Measurements from ENCODE around the gene TUT7. TPM values are rescaled to one million over a fixed set of nuclear protein-coding genes. Genes with fewer than 3 reads are reported as not detected.

TUT7 gene
- total and polyA plus RNA-seq, 10 of the 15 experiments (the other 5 are each of a cell fraction or from before 2014, with no cell fraction given), result 10.0 to 49.8 (median 30.4) TPM

- no peak for FAIRE-seq
- ChIA-PET RAD21 (ENCODE audit: unreplicated experiment) (interaction anchor here (1.0 kb wide), 1 partner anchor 40 kb away, joined by 5 read pairs; no protein-coding TSS in a partner anchor), SMC1A (ENCODE audit: uncharacterized antibody, unreplicated experiment) (interaction anchor here (1.1 kb wide), 1 partner anchor 40 kb away, joined by 5 read pairs; no protein-coding TSS in a partner anchor), CTCF (interaction anchor here (3.4 kb wide), 1 partner anchor 40 kb away, joined by 24 read pairs; no protein-coding TSS in a partner anchor), POLR2A (no interaction called here)
- H3K79me2 ChIP-seq (ENCODE audit: control insufficient read depth, insufficient read depth, low read length), result no peaks in the 10 kb centered on the region
- no peaks in the 10 kb centered on the region for H4K20me1 ChIP-seq (ENCODE audit: control insufficient read depth, insufficient read depth)
- in situ Hi-C loops (cut with MboI) (no loop called here), intact Hi-C loops (cut with micrococcal nuclease; ENCODE audit: unreplicated experiment) (loop anchor here (10.0 kb wide), 1 partner anchor 207 kb away; no protein-coding TSS in a partner anchor)
- no peaks in the 10 kb centered on the region for H3K36me3 ChIP-seq (ENCODE audit: control insufficient read depth in 2 of 2, insufficient read depth in 2 of 2, low read length in 1 of 2)
- no peak overlapping the region for H3K9ac ChIP-seq (ENCODE audit: control insufficient read depth, insufficient read depth, low read length)
- no peak for DNase-seq (ENCODE audit: low read depth, low spot score)
- no peaks in the 10 kb centered on the region for H3K27me3 ChIP-seq (replicated peaks in 1 of 2; ENCODE audit: control insufficient read depth in 2 of 2, insufficient read depth in 2 of 2, low read length in 1 of 2)
- no peak overlapping the region for H3K4me2 ChIP-seq (ENCODE audit: control insufficient read depth, insufficient read depth)
- H2AFZ ChIP-seq (ENCODE audit: control insufficient read depth, low read depth, low read length), result no peak overlapping the region
- no peak overlapping the region for H3K27ac ChIP-seq (ENCODE audit: control insufficient read depth, insufficient read depth)
- no peak overlapping the region for H3K4me3 ChIP-seq
- H3K4me1 ChIP-seq (ENCODE audit: control insufficient read depth, insufficient read depth, low read length), result no peaks in the 10 kb centered on the region
- BruUV-seq (replicated peaks), result no TSS peak
- ATAC-seq, result no peak
- 44% methylated on average over 2 of the region's 2 CpGs for WGBS (ENCODE audit: insufficient coverage, insufficient replicate concordance, low lambda C conversion rate, missing lambda C conversion rate)
- H3K9me3 ChIP-seq (replicated peaks; ENCODE audit: control insufficient read depth, insufficient read depth, low read length), result no peaks in the 10 kb centered on the region
- TF ChIP-seq FOXK2 (IDR thresholded peaks at IDR 0.05) (no peak), SIN3A (IDR thresholded peaks at IDR 0.05; ENCODE audit: low read depth, low read length) (no peak), YY1 (IDR thresholded peaks at IDR 0.05; ENCODE audit: low read depth, low read length) (no peak), MXI1 (IDR thresholded peaks at IDR 0.05; ENCODE audit: low read depth, low read length) (no peak), POLR2A (IDR thresholded peaks at IDR 0.05; ENCODE audit: low read depth, low read length) (no peak), ZBED1 (IDR thresholded peaks at IDR 0.05; ENCODE audit: borderline replicate concordance) (no peak), BRCA1 (IDR thresholded peaks at IDR 0.05; ENCODE audit: low read depth, low read length) (no peak), CBX3 (IDR thresholded peaks at IDR 0.05; ENCODE audit: borderline replicate concordance, low read depth) (no peak), RUNX3 (IDR thresholded peaks at IDR 0.05; ENCODE audit: low read length) (no peak), HDGF (IDR thresholded peaks at IDR 0.05) (no peak), E4F1 (IDR thresholded peaks at IDR 0.05; ENCODE audit: borderline replicate concordance, partially characterized antibody) (no peak), RAD21 (IDR thresholded peaks at IDR 0.05; ENCODE audit: insufficient read depth, low read depth, low read length) (no peak), DPF2 (IDR thresholded peaks at IDR 0.05) (no peak), ZNF592 (IDR thresholded peaks at IDR 0.05) (no peak), TCF3 (IDR thresholded peaks at IDR 0.05; ENCODE audit: borderline replicate concordance, insufficient read depth, low read depth, low read length) (no peak), IKZF1 (conservative IDR thresholded peaks at IDR 0.05) (no peak), USF1 (IDR thresholded peaks at IDR 0.05; ENCODE audit: borderline replicate concordance, extremely low read length, insufficient read depth, low read depth, low read length) (no peak), CBFB (IDR thresholded peaks at IDR 0.05; ENCODE audit: low read depth) (no peak), ELK1 (IDR thresholded peaks at IDR 0.05; ENCODE audit: low read depth, low read length) (no peak)
Measured at GRCh38 chr9:86242071-86242470, 112.1 kb downstream of the TUT7 start.
